GM19193 (cell line): ENCODE measurements around the gene SLC35G2.

Experiments used
- POLR2A ChIP-seq: IDR thresholded peaks from 4 replicates; pipeline ENCODE4 v1.6.1; 2011; ENCODE audit not compliant: insufficient read depth, insufficient read length; ENCODE audit errors: extremely low read depth

The SLC35G2 gene

DNA sequence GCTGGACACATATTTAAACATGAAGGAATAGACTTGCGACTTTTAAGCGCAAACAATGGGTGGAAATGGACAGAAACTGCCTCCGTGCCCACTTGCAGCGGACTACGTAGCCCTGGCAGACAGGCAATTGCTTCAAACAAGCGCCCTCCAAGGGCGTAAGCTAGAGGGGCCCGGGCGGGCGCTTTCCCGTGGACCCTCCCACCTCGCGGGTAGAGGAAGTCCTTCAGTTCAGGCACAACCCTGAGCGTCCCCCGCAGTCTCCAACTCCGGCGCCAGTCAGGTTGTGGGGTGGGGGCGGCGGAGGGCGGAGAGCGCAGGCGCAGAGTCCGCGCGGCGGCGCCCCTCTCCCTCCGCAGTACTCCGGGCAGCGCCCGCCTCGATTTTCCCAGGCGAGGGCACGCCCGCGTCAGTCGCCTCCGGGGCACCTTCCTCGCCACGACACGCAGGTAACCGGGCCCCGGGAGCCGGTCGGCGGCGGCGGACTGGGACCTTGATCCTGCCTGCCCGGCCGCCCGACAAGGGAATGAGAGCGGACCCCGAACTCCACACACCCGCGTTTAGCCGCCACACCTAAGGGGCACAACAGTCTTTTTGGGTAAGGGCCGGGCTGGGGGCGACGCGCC, at the start of gene SLC35G2:
SLC35G2 (plus strand) TSS at position 358 of the 623 bp plus-strand sequence. CDS start 35,335 bp downstream, outside the sequence.
- TF ChIP-seq POLR2A, result no peak

DNA sequence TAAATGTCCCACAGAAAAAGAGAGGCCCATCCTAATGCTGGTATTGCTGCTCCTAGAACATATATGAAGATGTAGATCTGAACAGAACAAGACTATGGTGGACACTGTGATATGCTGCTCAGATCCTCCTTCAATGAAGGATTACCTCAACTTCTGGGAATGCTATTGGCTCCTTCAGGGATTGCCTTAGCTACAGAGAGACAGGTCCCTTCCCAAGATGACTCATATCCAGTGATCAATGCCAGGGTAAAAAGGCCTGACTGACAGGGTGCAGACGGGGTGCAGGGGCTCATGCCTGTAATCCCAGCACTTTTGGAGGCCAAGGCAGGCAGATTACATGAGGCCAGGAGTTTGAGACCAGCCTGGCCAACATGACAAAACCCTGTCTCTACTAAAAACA, 46.2 kb upstream of the SLC35G2 start:
- no peak for TF ChIP-seq POLR2A

DNA sequence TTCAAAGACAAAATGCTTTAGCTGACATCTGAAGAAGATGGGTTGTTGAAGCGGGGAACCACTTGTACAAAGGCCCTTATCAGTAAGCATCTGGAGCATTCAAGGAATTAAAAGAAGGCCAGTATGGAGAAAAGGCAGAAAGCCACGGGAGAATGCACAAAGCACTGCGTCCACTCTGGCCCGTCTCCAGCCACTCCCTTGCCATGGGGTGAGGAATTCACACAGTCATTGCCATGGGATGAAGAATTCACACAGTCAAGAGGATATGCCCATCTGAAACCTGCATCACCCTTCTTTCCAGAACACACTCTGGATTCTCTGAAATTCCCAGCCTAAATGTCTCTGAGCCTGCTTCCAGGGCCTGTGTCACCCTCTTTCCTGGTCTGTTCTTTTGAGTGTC, 40.1 kb upstream of the SLC35G2 start:
- no peak for TF ChIP-seq POLR2A

- TF ChIP-seq POLR2A, result no peak
Measured at GRCh38 chr3:136780741-136781140, 38.2 kb upstream of the SLC35G2 start.

- no peak for TF ChIP-seq POLR2A
Measured at GRCh38 chr3:136783708-136784191, 35.2 kb upstream of the SLC35G2 start.

DNA sequence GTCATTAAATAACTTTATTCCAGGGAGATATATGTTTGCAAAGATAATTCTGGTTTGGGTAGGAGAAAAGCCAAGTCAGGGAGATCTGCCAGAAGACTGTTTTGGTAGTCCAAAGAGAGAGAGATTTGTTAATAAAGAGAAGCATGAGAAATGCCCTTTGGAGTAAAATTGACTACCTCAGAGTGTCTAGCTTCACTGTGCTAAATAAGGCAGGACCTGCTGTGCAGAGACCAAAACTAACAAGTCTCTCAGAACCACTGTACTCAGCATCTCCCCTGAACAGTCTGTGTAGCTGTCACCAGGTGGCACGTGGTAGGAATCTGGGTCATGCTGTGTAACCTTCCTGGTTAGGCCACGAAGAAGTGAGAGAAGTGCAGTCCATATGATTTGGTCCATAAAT, 31.6 kb upstream of the SLC35G2 start:
- TF ChIP-seq POLR2A, result no peak

DNA sequence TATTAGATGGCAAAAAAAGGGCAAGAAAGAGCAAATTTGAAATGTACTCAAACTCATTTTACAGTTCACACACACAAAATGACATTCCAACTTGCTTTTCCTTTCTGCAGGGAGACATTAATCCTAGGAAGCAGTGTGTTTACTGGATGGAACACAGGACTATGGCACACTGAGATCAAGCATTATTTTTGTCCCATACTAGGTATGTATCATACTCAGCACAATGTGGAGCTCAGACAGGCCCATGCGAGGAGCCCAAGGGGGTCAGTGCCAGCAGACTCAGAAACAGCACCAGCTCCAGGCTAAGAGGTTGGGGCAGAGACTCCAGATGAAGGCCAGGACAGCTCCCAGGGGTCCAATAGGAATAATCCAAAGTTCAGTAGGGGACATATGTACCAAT, 30.8 kb upstream of the SLC35G2 start:
- TF ChIP-seq POLR2A, result no peak

GRCh38 chr3:136789976-136790375, 28.9 kb upstream of the SLC35G2 start:
- no peak for TF ChIP-seq POLR2A

DNA sequence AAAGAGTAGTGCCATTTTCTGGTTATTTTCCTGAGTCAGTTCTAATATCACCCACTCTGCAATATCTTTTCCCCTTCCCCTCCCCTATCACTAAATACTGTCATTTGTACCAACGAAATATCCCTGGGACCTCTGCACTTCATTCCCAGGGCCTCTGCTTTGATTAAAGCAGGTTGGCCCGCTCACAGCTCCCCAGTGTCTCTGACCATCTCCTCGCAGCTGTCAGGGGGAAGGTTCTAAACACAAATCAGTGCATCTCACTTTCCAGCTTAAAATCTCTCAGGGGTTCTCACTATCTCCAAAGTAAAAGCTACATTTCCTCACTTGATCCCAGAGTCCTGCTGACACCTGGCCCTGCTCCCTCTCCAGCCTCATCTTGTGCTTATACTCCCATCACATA, 28.1 kb upstream of the SLC35G2 start:
- no peak for TF ChIP-seq POLR2A

GRCh38 chr3:136792556-136793330, 26.2 kb upstream of the SLC35G2 start:
- no peak for TF ChIP-seq POLR2A

GRCh38 chr3:136802481-136802996, 16.4 kb upstream of the SLC35G2 start:
- no peak for TF ChIP-seq POLR2A

- TF ChIP-seq POLR2A, result no peak
Measured at GRCh38 chr3:136804141-136804540, 14.8 kb upstream of the SLC35G2 start.

DNA sequence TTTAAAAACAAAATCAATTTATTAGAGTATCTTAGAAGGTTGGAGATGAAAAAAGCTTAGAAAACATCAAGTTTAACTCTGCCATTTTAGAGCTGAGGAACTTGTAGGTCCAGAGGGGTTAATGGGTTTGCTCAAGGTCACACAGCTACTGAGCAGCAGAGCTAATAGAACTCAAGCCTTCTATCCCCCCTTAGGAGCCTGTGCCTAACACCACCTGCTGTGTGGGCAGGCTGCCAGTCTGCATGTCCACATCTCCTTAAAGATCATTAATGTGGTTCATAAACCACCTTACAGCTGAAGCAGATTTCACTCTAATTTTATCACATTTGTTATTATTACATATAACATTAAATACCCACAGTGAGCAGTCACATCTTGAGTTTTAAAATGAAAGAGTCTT, 14.1 kb upstream of the SLC35G2 start:
- TF ChIP-seq POLR2A, result no peak

- TF ChIP-seq POLR2A, result no peak
Measured at GRCh38 chr3:136805795-136806194, 13.1 kb upstream of the SLC35G2 start.

- no peak for TF ChIP-seq POLR2A
Measured at GRCh38 chr3:136811701-136812100, 7.2 kb upstream of the SLC35G2 start.

GRCh38 chr3:136817448-136817847, 1.5 kb upstream of the SLC35G2 start:
- no peak for TF ChIP-seq POLR2A

- TF ChIP-seq POLR2A, result no peak
Measured at GRCh38 chr3:136818191-136818768, 646 bp upstream of the SLC35G2 start.

- no peak for TF ChIP-seq POLR2A
Measured at GRCh38 chr3:136819392-136819730, 435 bp downstream of the SLC35G2 start.
